Stimulated activated naive CD4-positive, alpha-beta T cell (primary cell): Measurements from ENCODE around the gene INO80C.
"Not testable (repeated sequence)": the region's sequence is repeated elsewhere in the genome, so short reads cannot be mapped to it uniquely, and the experiment has no call there.

ENCODE experiments used
- DNase-seq, 6 experiments: peaks; one replicate each; lab custom pipeline; 2025; lab: John Stamatoyannopoulos, UW

INO80C gene

GRCh38 chr18:35489281-35489680, 8.5 kb downstream of the INO80C start:
- DNase-seq, result not testable (repeated sequence)

- not testable (repeated sequence) for DNase-seq
Observed at GRCh38 chr18:35488396-35488795, 9.4 kb downstream of the INO80C start.

- not testable (repeated sequence) for DNase-seq
Observed at GRCh38 chr18:35487525-35487924, 10.2 kb downstream of the INO80C start.

GRCh38 chr18:35485852-35486251, 11.9 kb downstream of the INO80C start:
- no peak for DNase-seq

GRCh38 chr18:35484034-35484433, 13.7 kb downstream of the INO80C start:
- no peak for DNase-seq

GRCh38 chr18:35481960-35482366, 15.8 kb downstream of the INO80C start:
- DNase-seq, result no peak

- no peak for DNase-seq
Observed at GRCh38 chr18:35479911-35480586, 17.7 kb downstream of the INO80C start.

- DNase-seq, result no peak
Observed at GRCh38 chr18:35478520-35479435, 19.0 kb downstream of the INO80C start.

GRCh38 chr18:35477974-35478373, 19.8 kb downstream of the INO80C start:
- DNase-seq, result no peak

- DNase-seq, result no peak
Observed at GRCh38 chr18:35477497-35477896, 20.3 kb downstream of the INO80C start.

GRCh38 chr18:35474884-35475283, 22.9 kb downstream of the INO80C start:
- DNase-seq, result no peak

- no peak for DNase-seq
Observed at GRCh38 chr18:35473562-35473961, 24.2 kb downstream of the INO80C start.

GRCh38 chr18:35470435-35470834, 27.3 kb downstream of the INO80C start:
- no peak for DNase-seq

GRCh38 chr18:35469725-35470124, 28.0 kb downstream of the INO80C start:
- DNase-seq, result no peak

GRCh38 chr18:35468711-35469110, 29.0 kb downstream of the INO80C start:
- DNase-seq, result no peak

GRCh38 chr18:35467624-35468016, 30.1 kb downstream of the INO80C start:
- DNase-seq, result no peak

GRCh38 chr18:35466815-35467623, 30.7 kb downstream of the INO80C start:
- no peak for DNase-seq

- DNase-seq, result no peak
Observed at GRCh38 chr18:35466334-35466733, 31.4 kb downstream of the INO80C start.

GRCh38 chr18:35465329-35465728, 32.4 kb downstream of the INO80C start:
- no peak for DNase-seq

GRCh38 chr18:35464831-35465279, 32.9 kb downstream of the INO80C start:
- DNase-seq, result no peak

GRCh38 chr18:35463827-35464226, 33.9 kb downstream of the INO80C start:
- no peak for DNase-seq

GRCh38 chr18:35463050-35463449, 34.7 kb downstream of the INO80C start:
- DNase-seq, result no peak
